Measurements from ENCODE around the gene TM4SF4. TPM values are rescaled to one million over a fixed set of nuclear protein-coding genes. Genes with fewer than 3 reads are reported as not detected.

TM4SF4 gene
- total RNA-seq, 6 experiments from 2014 or later: 210 to 473 (median 316) TPM

DNA sequence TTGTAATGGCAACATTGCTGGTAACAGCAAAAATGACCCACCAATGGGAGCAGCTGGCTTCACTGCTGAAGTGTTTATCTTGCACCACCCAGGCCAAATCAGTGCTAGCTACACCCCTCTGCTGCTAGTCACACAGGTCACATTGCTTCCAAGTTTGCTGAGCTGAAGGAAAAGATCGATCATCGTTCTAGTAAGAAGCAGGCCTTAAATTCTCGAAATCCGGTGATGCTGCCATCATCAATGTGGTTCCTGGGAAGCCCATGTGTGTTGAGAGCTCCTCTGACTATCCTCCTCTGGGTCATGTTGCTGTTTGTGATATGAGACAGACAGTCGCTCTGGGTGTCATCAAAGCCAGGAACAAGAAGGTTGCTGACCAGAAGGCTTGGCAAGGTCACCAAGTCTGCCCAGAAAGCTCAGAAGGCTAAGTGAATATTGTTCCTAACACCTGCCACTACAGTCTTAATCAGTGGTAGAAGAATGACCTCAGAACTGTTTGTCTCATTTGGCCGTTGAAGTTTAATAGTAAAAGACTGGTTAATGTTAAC, 21.2 kb downstream of the TM4SF4 start:
- WGBS (ENCODE audit: insufficient coverage, low coverage, low lambda C conversion rate, missing lambda C conversion rate): 96% methylated on average over 6 of the region's 6 CpGs
- Histone ChIP-seq H3K36me3 (peaks cover 0 to 74% (median 12%) of the 10 kb centered on the region in 4 donors), H3K9me3 (no peaks in the 10 kb centered on the region), H3K4me3 (no peak overlapping the region), H3K27ac (no peak overlapping the region), H3K4me1 (no peaks in the 10 kb centered on the region), H3K27me3 (no peaks in the 10 kb centered on the region)
- peak in 2 of 4 donors; percentile 12 to 26 for ATAC-seq
- intact Hi-C loops (cut with DNase I): no loop called here
- DNase-seq: no peak
- TF ChIP-seq CTCF (IDR thresholded peaks at IDR 0.05) (no peak), POLR2A (IDR thresholded peaks at IDR 0.05) (no peak)

DNA sequence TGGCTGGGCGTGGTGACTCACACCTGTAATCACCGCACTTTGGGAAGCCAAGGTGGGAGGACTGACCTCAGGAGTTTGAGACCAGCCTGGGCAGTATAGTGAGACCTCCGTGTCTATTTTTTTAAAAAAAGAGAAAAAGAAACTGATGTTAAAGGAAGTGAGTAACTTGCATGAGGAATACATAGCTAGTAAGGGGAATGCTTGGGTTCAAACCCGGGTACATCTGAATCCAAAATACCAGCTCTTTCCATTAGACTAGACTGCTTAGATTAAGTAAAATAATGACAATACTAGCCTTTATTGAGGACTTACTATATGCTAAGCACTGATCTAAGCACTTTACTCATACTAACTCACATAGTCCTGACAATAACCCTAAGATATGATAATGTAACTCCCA, 22.4 kb downstream of the TM4SF4 start:
- DNase-seq (no peak), ATAC-seq (no peak)
- intact Hi-C loops (cut with DNase I): no loop called here

DNA sequence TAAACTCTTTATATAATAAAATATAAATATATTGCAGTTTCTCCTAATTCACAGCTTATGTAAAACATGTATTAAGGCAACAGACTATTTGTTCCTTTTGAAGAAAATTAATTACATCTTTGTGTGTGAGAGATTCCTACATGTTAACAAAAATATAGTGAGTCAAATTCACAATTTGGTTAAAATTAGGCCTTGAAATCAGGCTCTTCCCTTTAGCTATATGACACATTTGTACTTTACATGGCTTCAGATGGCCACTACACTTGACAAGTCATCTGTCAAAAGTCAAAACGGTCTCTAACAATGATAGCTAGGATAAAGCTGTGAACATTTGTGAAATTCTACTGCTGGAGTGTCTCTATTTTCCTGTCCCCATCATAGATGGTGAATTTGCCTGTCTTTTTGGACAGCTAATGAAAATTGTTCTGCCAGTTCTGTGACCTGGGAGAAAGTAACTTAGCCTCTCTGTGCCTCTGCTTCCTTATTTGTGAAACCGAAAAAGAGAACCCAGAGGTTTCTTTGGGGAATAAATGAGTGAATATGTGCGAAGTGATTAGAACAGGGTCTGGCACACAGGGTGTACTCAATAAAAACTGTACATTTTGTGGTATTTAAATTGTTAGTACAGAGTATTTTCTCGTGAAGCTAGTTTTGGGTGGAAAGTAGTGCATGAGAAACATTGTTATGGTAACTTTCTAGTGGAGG, 23.6 kb downstream of the TM4SF4 start:
- H3K9me3 ChIP-seq: no peaks in the 10 kb centered on the region
- DNase-seq (no peak), ATAC-seq (no peak)
- no peak overlapping the region for H3K27ac ChIP-seq
- TF ChIP-seq CTCF (IDR thresholded peaks at IDR 0.05): no peak
- no peak for TF ChIP-seq POLR2A (IDR thresholded peaks at IDR 0.05)
- H3K36me3 ChIP-seq: peaks cover 0 to 78% (median 18%) of the 10 kb centered on the region in 4 donors
- 57% methylated on average over 3 of the region's 4 CpGs for WGBS (ENCODE audit: insufficient coverage, low coverage, low lambda C conversion rate, missing lambda C conversion rate)
- intact Hi-C loops (cut with DNase I): no loop called here
- H3K4me3 ChIP-seq: no peak overlapping the region
- H3K27me3 ChIP-seq: no peaks in the 10 kb centered on the region
- H3K4me1 ChIP-seq: no peaks in the 10 kb centered on the region

More for the DNA sequence above, 22.4 kb downstream of the TM4SF4 start:
- H3K27ac ChIP-seq: no peak overlapping the region
- 91% methylated on average over 4 of the region's 4 CpGs for WGBS (ENCODE audit: insufficient coverage, low coverage, low lambda C conversion rate, missing lambda C conversion rate)
- no peaks in the 10 kb centered on the region for H3K9me3 ChIP-seq
- peaks cover 0 to 78% (median 18%) of the 10 kb centered on the region in 4 donors for H3K36me3 ChIP-seq
- H3K27me3 ChIP-seq: no peaks in the 10 kb centered on the region
- H3K4me3 ChIP-seq: no peak overlapping the region
- no peaks in the 10 kb centered on the region for H3K4me1 ChIP-seq
- TF ChIP-seq CTCF (IDR thresholded peaks at IDR 0.05): no peak
- TF ChIP-seq POLR2A (IDR thresholded peaks at IDR 0.05): no peak

- no peak for ATAC-seq
- Histone ChIP-seq H3K36me3 (peaks cover 0 to 57% (median 17%) of the 10 kb centered on the region in 4 donors), H3K27ac (no peak overlapping the region), H3K4me3 (no peak overlapping the region), H3K27me3 (no peaks in the 10 kb centered on the region), H3K9me3 (no peaks in the 10 kb centered on the region), H3K4me1 (peaks cover 0 to 2% (median 0%) of the 10 kb centered on the region in 4 donors)
- TF ChIP-seq POLR2A (IDR thresholded peaks at IDR 0.05) (no peak), CTCF (IDR thresholded peaks at IDR 0.05) (no peak)
- 100% methylated on average over 1 of the region's 1 CpG for WGBS (ENCODE audit: insufficient coverage, low coverage, low lambda C conversion rate, missing lambda C conversion rate)
- intact Hi-C loops (cut with DNase I): no loop called here
- DNase-seq: no peak
These were observed 27.0 kb downstream of the TM4SF4 start for GRCh38 chr3:149501524-149501923.
